Stimulated activated CD4-positive, alpha-beta T cell treated with anti-CD3 and anti-CD28 coated beads, Interleukin-1b, Interleukin-23, amount 100 ng/mL, for 4 hours (primary cell): ENCODE results near the gene EEPD1.
"Not testable (repeated sequence)": the region's sequence is repeated elsewhere in the genome, so short reads cannot be mapped to it uniquely, and the experiment has no call there.

Source experiments
- DNase-seq, 2 donors: peaks; one replicate each; pipeline ENCODE4 v3.0.0-alpha.2; 2020; ENCODE audit warnings: low read depth in 2 of 2

EEPD1 gene

GRCh38 chr7:36152756-36153570 is at the start of gene EEPD1:
EEPD1 (plus strand) TSS chr7:36153254; CDS start chr7:36154325, 1,071 bp downstream.
- peak; percentile 99 to 100 for DNase-seq

GRCh38 chr7:36103837-36104561 is 49.1 kb upstream of the EEPD1 start:
- DNase-seq = no peak

GRCh38 chr7:36106972-36107908 is 45.8 kb upstream of the EEPD1 start:
- not testable (repeated sequence) for DNase-seq

- no peak for DNase-seq
These were observed 45.0 kb upstream of the EEPD1 start for GRCh38 chr7:36107926-36108631.

- DNase-seq = no peak
These were observed 43.9 kb upstream of the EEPD1 start for GRCh38 chr7:36109013-36109627.

GRCh38 chr7:36110584-36110983 is 42.5 kb upstream of the EEPD1 start:
- no peak for DNase-seq

- DNase-seq = no peak
These were observed 40.1 kb upstream of the EEPD1 start for GRCh38 chr7:36112969-36113368.

- DNase-seq = no peak
These were observed 38.7 kb upstream of the EEPD1 start for GRCh38 chr7:36114355-36114754.

GRCh38 chr7:36115448-36116321 is 37.4 kb upstream of the EEPD1 start:
- peak; percentile 56 to 69 for DNase-seq

GRCh38 chr7:36116347-36117202 is 36.5 kb upstream of the EEPD1 start:
- no peak for DNase-seq

GRCh38 chr7:36117203-36117840 is 35.7 kb upstream of the EEPD1 start:
- no peak for DNase-seq

- DNase-seq = no peak
These were observed 34.7 kb upstream of the EEPD1 start for GRCh38 chr7:36118344-36118743.

- no peak for DNase-seq
These were observed 33.9 kb upstream of the EEPD1 start for GRCh38 chr7:36119005-36119706.

- not testable (repeated sequence) for DNase-seq
These were observed 32.9 kb upstream of the EEPD1 start for GRCh38 chr7:36119983-36120646.

- not testable (repeated sequence) for DNase-seq
These were observed 27.4 kb upstream of the EEPD1 start for GRCh38 chr7:36125630-36126029.

- DNase-seq = no peak
These were observed 25.8 kb upstream of the EEPD1 start for GRCh38 chr7:36127075-36127740.
